H1 (cell line): ENCODE results near the gene ALAS1. TPM values are rescaled to one million over a fixed set of nuclear protein-coding genes. Genes with fewer than 3 reads are reported as not detected.

Experiments
- MAFK ChIP-seq: IDR thresholded peaks from 2 replicates; pipeline ENCODE4 v1.6.1; 2012; ENCODE audit warnings: low read depth, mild to moderate bottlenecking, improper control_type of control experiment, low read length
- SUZ12 ChIP-seq: fragments of 200-600 bp; sonication (generic); IDR thresholded peaks from 2 replicates; pipeline ENCODE4 v1.6.1; 2012; ENCODE audit warnings: mild to moderate bottlenecking, inconsistent platforms, low read length, moderate library complexity, mixed read lengths
- polyA plus RNA-seq, 7 experiments: library from polyadenylated mRNA; depleted of rRNA in 3 of 7; stranded (reverse) in 5 of 7; unstranded in 2 of 7; fragments of >200 nt in 5 of 7; fragments of 200-250 nt in 2 of 7; gene quantifications; 1 replicate in 5 of 7; 2 replicates in 1 of 7; 4 replicates in 1 of 7; pipeline versions ENCODE4 v1.2.1 to v1.2.3, GENCODE V29; 2011 to 2013; ENCODE audit warnings: missing spikeins in 2 of 7, mixed read lengths in 2 of 7
- total RNA-seq: library from RNA; stranded (reverse); fragmentation: NEBNext Ultra II Directional; extraction: Animal tissue kit (Norgen Biotek cat#: 25700); gene quantifications from 2 replicates; pipeline ENCODE4 v1.2.1, GENCODE V29; 2021
- TF ChIP-seq, protein P1 (sequence below): fragments of 300-600 bp; sonication (generic); IDR thresholded peaks from 2 replicates; pipeline ENCODE4 v1.7.1; 2012; ENCODE audit warnings: low read length, moderate library complexity, mild to moderate bottlenecking, inconsistent platforms; ENCODE audit not compliant: insufficient replicate concordance
- TF ChIP-seq, protein P2 (sequence below): IDR thresholded peaks from 2 replicates; pipeline ENCODE4 v1.6.1; 2012; ENCODE audit warnings: inconsistent platforms

ALAS1 gene
- total and polyA plus RNA-seq, 2 of the 8 experiments (the other 6 are each of a cell fraction or from before 2014, with no cell fraction given): 45.9 to 84.4 TPM

DNA sequence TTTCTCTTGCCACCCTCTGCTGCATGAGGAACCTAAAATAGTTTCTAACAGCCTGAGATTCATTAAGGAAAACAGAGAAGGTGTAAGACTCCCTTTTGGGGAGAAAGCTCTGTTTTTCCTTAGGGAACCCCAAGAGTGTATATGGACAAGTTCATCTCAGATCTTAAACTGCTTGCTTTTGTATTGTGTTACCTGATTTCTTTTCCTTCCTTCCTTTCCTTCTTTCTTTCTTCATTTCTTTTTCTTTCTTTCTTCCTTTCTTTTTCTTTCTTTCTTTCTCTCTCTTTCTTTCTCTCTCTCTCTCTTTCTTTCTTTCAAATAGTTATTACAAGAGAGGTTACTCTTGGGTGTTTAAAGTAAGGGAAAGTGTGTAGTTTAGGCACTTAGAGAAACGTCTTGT is 38.5 kb upstream of the ALAS1 start (continued):
- TF ChIP-seq, protein P1, sequence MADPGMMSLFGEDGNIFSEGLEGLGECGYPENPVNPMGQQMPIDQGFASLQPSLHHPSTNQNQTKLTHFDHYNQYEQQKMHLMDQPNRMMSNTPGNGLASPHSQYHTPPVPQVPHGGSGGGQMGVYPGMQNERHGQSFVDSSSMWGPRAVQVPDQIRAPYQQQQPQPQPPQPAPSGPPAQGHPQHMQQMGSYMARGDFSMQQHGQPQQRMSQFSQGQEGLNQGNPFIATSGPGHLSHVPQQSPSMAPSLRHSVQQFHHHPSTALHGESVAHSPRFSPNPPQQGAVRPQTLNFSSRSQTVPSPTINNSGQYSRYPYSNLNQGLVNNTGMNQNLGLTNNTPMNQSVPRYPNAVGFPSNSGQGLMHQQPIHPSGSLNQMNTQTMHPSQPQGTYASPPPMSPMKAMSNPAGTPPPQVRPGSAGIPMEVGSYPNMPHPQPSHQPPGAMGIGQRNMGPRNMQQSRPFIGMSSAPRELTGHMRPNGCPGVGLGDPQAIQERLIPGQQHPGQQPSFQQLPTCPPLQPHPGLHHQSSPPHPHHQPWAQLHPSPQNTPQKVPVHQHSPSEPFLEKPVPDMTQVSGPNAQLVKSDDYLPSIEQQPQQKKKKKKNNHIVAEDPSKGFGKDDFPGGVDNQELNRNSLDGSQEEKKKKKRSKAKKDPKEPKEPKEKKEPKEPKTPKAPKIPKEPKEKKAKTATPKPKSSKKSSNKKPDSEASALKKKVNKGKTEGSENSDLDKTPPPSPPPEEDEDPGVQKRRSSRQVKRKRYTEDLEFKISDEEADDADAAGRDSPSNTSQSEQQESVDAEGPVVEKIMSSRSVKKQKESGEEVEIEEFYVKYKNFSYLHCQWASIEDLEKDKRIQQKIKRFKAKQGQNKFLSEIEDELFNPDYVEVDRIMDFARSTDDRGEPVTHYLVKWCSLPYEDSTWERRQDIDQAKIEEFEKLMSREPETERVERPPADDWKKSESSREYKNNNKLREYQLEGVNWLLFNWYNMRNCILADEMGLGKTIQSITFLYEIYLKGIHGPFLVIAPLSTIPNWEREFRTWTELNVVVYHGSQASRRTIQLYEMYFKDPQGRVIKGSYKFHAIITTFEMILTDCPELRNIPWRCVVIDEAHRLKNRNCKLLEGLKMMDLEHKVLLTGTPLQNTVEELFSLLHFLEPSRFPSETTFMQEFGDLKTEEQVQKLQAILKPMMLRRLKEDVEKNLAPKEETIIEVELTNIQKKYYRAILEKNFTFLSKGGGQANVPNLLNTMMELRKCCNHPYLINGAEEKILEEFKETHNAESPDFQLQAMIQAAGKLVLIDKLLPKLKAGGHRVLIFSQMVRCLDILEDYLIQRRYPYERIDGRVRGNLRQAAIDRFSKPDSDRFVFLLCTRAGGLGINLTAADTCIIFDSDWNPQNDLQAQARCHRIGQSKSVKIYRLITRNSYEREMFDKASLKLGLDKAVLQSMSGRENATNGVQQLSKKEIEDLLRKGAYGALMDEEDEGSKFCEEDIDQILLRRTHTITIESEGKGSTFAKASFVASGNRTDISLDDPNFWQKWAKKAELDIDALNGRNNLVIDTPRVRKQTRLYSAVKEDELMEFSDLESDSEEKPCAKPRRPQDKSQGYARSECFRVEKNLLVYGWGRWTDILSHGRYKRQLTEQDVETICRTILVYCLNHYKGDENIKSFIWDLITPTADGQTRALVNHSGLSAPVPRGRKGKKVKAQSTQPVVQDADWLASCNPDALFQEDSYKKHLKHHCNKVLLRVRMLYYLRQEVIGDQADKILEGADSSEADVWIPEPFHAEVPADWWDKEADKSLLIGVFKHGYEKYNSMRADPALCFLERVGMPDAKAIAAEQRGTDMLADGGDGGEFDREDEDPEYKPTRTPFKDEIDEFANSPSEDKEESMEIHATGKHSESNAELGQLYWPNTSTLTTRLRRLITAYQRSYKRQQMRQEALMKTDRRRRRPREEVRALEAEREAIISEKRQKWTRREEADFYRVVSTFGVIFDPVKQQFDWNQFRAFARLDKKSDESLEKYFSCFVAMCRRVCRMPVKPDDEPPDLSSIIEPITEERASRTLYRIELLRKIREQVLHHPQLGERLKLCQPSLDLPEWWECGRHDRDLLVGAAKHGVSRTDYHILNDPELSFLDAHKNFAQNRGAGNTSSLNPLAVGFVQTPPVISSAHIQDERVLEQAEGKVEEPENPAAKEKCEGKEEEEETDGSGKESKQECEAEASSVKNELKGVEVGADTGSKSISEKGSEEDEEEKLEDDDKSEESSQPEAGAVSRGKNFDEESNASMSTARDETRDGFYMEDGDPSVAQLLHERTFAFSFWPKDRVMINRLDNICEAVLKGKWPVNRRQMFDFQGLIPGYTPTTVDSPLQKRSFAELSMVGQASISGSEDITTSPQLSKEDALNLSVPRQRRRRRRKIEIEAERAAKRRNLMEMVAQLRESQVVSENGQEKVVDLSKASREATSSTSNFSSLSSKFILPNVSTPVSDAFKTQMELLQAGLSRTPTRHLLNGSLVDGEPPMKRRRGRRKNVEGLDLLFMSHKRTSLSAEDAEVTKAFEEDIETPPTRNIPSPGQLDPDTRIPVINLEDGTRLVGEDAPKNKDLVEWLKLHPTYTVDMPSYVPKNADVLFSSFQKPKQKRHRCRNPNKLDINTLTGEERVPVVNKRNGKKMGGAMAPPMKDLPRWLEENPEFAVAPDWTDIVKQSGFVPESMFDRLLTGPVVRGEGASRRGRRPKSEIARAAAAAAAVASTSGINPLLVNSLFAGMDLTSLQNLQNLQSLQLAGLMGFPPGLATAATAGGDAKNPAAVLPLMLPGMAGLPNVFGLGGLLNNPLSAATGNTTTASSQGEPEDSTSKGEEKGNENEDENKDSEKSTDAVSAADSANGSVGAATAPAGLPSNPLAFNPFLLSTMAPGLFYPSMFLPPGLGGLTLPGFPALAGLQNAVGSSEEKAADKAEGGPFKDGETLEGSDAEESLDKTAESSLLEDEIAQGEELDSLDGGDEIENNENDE: no peak
- TF ChIP-seq MAFK (no peak), SUZ12 (no peak)
- TF ChIP-seq, protein P2, sequence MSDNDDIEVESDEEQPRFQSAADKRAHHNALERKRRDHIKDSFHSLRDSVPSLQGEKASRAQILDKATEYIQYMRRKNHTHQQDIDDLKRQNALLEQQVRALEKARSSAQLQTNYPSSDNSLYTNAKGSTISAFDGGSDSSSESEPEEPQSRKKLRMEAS: no peak
